Activated CD4-positive, alpha-beta T cell treated with anti-CD3 and anti-CD28 coated beads, Interleukin-2, amount 50 U/mL, for 48 hours (primary cell): Measurements from ENCODE around the gene METTL16.
"Not testable (repeated sequence)": the region's sequence is repeated elsewhere in the genome, so short reads cannot be mapped to it uniquely, and the experiment has no call there.

Source experiments
- DNase-seq, 2 experiments: peaks; one replicate each; pipeline ENCODE4 v3.0.0-alpha.2; 2020

METTL16 gene

DNA sequence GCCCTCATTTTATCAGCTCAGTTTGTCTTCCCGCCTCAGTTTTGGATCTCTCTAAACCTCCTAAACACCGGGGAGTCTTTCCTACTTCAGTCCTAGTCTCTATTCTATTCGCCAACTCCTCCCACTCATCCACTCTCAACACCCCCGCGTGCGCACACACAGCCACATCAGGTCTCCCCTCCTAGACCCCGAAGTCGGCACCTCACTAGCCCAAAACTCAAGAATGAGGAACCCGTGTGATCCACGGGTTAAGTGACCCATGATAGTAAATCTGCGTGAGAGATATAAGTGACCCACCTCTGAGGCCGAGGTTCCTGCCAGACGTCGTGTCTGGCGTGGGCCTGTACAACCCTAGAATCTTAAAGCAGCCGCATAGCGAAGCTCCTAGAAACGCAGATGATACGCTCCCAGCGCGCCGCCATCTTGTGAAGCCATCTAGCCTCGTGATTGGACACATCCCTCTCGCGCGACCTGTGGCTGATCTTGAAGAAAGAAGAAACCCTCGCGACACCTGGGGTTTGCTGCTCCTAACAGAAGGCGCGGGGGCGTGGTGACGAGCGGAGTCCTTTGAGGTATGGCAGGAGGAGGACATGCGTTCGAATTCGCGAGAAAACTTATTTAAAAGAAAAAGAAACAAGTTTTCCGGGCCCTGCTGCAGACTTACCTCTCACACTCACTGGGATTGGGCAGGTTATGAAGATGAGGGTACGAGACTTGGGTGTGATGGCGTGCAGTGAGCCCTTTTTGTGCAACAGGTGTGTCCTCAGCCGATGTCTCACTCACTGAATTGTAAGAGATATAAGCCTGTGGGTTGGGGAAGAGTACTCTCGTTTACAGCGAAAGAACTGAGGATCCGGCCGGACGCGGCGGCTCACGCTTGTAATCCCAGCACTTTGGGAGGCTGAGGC is at the start of gene METTL16:
TSS of gene METTL16 (minus strand) at position 427 of the 908 bp plus-strand sequence. CDS start 9,557 bp downstream, outside the sequence.
- peak; percentile 98 to 99 for DNase-seq

GRCh38 chr17:2560658-2561057 is 49.0 kb upstream of the METTL16 start:
- DNase-seq = no peak

DNA sequence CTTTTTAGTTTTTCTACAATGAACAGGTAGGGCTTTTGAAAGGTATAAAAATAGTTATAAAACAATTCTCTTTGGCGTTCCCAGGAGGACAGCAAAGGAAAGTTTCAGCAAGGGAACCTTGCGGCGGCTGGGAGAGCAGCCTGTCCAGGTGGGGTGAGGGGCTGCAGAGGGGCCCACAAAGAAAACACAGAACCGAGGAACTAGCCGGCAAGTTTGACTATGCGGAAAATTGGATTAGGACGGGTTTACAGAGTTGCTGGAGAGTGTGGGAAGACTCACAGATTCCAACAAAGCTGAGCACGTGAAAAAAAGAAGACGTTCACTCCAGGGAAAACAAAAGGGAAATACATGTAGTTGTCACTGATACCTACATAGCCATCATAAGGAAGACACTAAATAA is 40.2 kb upstream of the METTL16 start:
- no peak for DNase-seq

- DNase-seq = no peak
Measured at GRCh38 chr17:2551493-2551892, 39.8 kb upstream of the METTL16 start.

DNA sequence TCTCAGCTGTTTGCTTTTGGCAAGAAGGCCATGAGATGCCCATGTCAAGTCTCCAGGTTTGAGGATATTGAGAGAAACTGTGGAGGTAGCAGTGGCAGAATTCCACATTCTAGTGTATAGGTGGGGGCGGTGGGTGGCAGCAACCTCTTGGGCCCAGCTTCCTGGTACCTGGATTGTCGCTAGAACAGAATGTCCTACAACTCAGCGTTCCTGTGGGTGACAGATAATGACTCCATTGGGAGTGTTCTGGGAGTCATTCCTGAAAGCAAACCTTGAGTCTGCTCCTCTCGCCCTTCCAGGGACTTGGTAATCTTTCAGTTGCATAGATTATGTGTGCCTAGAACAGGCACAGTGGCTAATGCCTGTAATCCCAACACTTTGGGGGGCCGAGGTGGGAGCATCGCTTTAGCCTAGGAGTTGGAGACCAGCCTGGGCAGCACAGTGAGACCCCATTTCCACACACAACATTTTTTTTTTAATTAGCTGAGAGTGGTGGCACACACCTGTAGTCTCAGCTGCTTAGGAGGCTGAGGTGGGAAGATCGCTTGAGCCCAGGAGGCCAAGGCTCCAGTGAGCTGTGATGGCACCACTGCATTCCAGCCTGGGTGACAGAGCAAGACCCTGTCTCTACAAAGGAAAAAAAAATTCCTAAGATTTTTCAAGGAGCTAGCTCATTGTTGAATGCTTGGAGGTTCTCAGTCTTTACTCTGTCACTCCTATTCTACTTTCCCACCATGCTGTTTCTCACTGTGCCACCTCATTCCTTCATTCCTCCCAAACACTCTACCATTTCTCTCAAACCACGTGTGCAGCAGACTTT is 37.9 kb upstream of the METTL16 start:
- no peak for DNase-seq

- DNase-seq = not testable (repeated sequence)
Measured at GRCh38 chr17:2548026-2548425, 36.3 kb upstream of the METTL16 start.

DNA sequence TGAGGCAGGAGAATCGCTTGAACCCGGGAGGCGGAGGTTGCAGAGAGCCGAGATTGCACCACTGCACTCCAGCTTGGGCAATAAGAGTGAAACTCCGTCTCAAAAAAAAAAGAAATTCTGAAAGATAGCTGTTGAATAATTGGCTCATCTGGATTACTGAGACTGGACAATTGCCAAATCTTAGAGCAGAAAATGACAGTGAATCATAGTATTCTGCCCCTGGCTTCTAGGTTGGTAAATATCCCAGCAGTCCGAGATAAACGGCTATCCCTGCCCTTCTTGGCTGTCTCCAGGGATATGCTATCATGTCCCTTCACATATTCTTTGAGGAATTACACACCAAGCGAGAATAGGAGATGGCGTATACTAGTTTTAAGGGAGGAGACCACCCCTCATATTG is 35.5 kb upstream of the METTL16 start:
- no peak for DNase-seq

- DNase-seq = no peak
Measured at GRCh38 chr17:2545393-2545792, 33.7 kb upstream of the METTL16 start.

DNA sequence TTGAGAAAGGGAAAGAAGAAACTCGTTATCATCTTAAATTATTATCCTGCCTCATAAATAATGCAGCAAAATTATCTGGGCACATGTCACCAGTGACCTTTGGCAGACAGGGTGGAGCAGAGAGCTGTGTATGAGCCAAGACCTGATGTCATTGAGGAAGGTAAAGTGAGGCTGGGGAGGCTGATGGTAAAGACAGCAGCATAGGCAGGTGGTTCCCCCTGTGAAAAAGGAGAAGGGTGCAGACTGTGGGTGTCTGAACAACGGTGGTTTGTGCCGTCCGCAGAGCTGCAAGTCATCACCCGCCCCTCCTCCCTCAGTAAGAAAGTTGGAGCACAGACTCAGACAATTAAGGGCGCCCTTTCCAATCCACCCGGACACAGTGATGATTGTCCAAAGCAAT is 30.8 kb upstream of the METTL16 start:
- DNase-seq = no peak

DNA sequence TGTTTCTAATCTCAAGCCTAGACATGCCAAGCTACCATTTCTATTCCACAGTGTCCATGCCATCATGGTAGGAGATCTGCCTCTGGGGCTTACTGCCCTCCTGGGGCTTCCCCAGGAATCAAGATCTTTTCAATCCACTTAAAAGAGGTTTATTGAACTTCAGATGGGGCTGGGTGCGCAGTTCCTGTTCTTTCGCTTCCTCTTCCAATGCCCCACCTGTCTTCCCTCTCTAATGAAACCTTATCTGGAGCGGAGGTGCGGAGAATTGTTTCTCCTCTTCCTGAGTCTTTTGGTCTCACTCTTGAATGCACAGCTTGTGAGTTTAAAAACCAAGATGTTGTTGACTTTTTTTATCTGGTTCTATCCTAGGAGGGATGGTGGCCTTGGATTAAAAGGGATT is 30.4 kb upstream of the METTL16 start:
- no peak for DNase-seq

DNA sequence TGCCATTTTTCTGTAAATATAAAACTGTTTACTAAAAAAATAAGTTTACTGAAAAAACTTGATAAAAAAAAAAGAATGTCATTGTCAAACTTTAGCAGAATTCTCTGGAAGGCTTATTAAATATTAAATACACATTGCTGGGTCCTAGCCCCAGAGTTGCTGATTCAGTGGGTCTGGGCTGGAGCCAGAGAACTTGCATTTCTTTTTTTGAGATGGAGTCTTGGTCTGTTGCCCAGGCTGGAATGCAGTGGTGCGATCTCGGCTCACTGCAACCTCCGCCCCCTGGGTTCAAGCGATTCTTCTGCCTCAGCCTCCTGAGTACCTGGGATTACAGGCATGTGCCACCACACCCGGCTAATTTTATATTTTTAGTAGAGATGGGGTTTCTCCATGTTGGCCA is 25.9 kb upstream of the METTL16 start:
- not testable (repeated sequence) for DNase-seq

GRCh38 chr17:2532146-2532720 is 20.5 kb upstream of the METTL16 start:
- DNase-seq = no peak

DNA sequence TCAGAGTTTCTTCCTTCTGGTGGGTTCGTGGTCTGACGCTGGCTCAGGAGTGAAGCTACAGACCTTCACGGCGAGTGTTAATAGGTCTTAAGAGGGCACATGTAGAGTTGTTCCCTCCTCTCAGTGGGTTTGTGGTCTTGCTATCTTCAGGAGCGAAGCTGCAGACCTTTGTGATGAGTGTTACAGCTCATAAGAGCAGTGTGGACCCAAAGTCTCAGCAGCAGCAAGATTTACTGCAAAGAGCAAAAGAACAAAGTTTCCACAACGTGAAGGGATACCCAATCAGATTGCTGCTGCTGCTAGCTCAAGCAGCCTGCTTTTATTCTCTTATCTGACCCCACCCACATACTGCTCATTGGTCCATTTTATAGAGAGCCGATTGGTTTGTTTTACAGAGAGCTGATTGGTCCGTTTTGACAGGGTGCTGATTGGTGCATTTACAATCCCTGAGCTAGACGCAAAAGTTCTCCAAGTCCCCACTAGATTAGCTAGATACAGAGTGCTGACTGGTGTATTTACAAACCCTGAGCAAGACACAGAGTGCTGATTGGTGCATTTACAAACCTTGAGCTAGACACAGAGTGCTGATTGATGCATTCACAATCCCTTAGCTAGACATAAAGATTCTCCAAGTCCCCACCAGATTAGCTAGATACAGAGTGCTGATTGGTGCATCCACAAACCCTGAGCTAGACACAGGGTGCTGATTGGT is 19.7 kb upstream of the METTL16 start:
- DNase-seq = peak in 1 of 2 experiments; percentile 10

- DNase-seq = not testable (repeated sequence)
Measured at GRCh38 chr17:2521775-2522410, 10.2 kb upstream of the METTL16 start.

DNA sequence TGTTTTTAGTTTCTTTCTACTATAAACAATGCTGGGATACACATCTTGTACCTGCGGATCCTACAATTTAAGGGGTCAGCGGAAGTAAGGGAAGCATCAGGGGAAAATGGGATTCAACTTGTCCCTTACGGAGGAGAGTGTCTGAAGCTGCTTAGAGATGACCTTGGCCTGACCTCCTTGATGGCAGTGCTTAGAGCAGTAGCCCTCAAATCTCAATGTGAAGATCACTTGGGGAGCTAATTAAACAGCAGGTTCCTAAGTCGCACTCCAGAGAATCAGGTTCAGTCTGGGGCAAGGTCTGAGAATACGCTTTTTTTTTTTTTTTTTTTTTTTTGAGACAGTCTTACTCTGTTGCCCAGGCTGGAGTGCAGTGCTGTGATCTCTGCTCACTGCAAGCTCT is 9.6 kb upstream of the METTL16 start:
- DNase-seq = no peak

GRCh38 chr17:2517539-2517938 is 5.9 kb upstream of the METTL16 start:
- DNase-seq = no peak

DNA sequence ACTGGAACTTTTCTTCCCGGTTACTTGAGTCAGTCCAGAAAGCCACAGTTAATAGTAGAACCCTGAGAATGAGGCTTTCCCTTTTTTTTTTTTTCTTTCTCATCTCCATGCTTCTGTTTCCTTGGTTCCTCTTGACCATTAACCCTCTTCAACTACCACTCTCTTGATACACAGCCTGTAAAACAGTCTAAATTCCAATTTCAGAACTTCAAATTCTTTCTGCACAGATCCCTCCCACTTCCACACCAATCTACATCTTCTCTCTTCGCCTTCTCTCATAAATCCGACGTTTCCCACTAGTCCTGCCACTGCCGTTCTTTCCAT is 588 bp downstream of the METTL16 start:
- no peak for DNase-seq

GRCh38 chr17:2510559-2510958 is 1.1 kb downstream of the METTL16 start:
- DNase-seq = peak in 1 of 2 experiments; percentile 6

DNA sequence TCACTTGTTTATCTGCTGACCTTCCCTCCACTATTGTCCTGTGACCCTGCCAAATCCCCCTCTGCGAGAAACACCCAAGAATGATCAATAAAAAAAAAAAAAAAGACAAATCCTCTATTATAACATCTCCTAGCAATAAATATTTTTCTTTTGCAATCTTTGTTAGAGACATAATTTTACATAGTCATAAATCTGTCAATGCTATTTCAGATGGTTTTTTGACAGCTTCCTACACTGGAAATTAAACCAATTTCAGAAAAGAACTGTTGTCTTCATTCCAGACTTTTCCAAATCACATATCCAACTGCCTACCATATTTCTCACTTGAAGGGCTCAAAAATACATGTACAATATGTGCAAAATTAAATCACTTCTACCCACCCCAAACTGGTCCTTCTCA is 3.7 kb downstream of the METTL16 start:
- DNase-seq = no peak

DNA sequence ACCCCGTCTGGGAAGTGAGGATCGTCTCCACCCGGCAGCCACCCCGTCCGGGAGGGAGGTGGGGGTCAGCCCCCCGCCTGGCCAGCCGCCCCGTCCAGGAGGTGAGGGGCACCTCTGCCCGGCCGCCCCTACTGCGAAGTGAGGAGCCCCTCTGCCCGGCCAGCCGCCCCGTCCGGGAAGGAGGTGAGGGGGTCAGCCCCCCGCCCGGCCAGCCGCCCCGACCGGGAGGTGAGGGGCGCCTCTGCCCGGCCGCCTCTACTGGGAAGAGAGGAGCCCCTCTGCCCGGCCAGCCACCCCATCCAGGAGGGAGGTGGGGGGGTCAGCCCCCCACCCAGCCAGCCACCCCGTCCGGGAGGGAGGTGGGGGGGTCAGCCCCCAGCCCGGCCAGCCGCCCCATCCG is 4.7 kb downstream of the METTL16 start:
- not testable (repeated sequence) for DNase-seq

DNA sequence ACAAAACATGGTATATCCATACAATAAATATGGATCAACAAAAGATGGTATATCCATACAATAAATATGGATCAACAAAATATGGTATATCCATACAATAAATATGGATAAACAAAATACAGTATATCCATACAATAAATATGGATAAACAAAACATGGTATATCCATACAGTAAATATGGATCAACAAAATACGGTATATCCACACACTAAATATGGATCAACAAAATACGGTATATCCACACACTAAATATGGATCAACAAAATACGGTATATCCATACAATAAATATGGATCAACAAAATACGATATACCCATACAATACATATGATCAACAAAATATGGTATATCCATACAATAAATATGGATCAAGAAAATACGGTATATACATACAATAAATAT is 8.1 kb downstream of the METTL16 start:
- no peak for DNase-seq

DNA sequence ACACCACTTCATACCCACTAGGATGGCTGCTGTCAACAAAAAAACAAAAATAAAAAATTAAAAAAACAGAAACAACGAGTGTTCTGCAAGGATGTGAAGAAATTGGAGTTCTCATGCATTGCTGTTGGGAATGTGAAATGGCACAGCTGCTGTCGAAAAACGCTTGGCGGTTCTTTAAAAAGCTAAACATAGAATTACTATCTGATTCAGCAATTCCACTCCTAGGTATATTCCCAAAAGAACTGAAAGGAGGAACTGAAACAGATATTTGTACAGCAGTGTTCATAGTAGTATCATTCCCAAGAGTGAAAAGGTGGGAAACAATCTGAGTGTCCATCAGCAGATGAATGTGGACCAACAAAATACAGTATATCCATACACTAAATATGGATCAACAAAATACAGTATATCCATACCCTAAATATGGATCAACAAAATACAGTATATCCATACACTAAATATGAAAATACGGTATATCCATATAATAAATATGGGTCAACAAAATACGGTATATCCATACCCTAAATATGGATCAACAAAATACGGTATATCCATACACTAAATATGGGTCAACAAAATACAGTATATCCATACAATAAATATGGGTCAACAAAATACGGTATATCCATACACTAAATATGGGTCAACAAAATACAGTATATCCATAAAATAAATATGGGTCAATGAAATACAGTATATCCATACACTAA is 8.7 kb downstream of the METTL16 start:
- no peak for DNase-seq
